Tibial nerve (tissue), 4 donors: ENCODE measurements around the gene TMEM106B.

Experiments used
- CTCF ChIP-seq, 5 experiments: fragments of 200-600 bp in 3 of 5; fragments of 450-650 bp in 2 of 5; sonication (generic) in 3 of 5; IDR thresholded peaks; one replicate each; pipeline ENCODE4 v1.5.1; 2016 to 2019; ENCODE audit warnings: antibody characterized with exemption in 5 of 5, mild to moderate bottlenecking in 3 of 5, moderate library complexity in 2 of 5
- EP300 ChIP-seq, 2 donors: sonication (generic); formaldehyde crosslinking; IDR thresholded peaks; one replicate each; pipeline ENCODE4 v1.6.1; 2017; ENCODE audit warnings: antibody characterized with exemption in 2 of 2, mild to moderate bottlenecking in 1 of 2

DNA sequence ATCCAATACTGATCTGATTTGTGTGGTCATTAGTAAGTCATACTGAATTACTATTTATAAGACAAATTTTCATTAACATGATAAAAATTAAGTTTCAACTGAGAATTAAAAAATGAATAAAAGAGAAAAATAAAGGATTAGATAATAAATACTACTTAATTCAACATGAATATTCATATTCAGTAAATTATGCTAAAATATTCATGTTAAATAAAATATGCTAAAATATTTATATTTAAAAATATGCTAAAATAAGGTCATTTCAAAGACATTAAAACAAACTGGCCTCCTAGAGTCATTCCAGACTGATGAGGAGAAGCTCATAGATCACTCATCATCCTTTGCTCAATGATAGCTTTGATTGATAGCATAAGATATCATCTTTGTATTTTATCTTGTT is 16.7 kb upstream of the TMEM106B start:
- TF ChIP-seq CTCF (IDR thresholded peaks at IDR 0.05) (no peak), EP300 (IDR thresholded peaks at IDR 0.05) (no peak)
